HL-60/S4 treated with retinoic acid at 250 ng/mL for 4 days and 3 days (cell line): ENCODE results near the gene CLCF1.

Source experiments
- in situ Hi-C: fragments of 300-500 bp; cut with MboI; formaldehyde crosslinking; loops from 2 replicates; pipeline ENCODE4 v1.7.0; 2022; ENCODE audit warnings: low sequenced_read_pairs

Gene CLCF1

GRCh38 chr11:67396587-67397389, 23.4 kb upstream of the CLCF1 start:
- in situ Hi-C loops: no loop called here

GRCh38 chr11:67396259-67396581, 22.8 kb upstream of the CLCF1 start:
- in situ Hi-C loops: no loop called here

GRCh38 chr11:67395555-67396258, 22.3 kb upstream of the CLCF1 start:
- in situ Hi-C loops: no loop called here

GRCh38 chr11:67393990-67394389, 20.6 kb upstream of the CLCF1 start:
- in situ Hi-C loops: no loop called here

GRCh38 chr11:67393437-67393836, 20.0 kb upstream of the CLCF1 start:
- in situ Hi-C loops: no loop called here

GRCh38 chr11:67392183-67392715, 18.9 kb upstream of the CLCF1 start:
- in situ Hi-C loops: no loop called here

GRCh38 chr11:67391304-67392182, 18.1 kb upstream of the CLCF1 start, which contains the start of gene RAD9A:
TSS of gene RAD9A (plus strand) at chr11:67391986. CDS start at chr11:67392045, 59 bp downstream.
- in situ Hi-C loops: no loop called here

GRCh38 chr11:67390947-67391303, 17.5 kb upstream of the CLCF1 start:
- in situ Hi-C loops: no loop called here

GRCh38 chr11:67389477-67389876, 16.1 kb upstream of the CLCF1 start:
- in situ Hi-C loops: loop anchor here (10.0 kb wide), 1 partner anchor 125 kb away; the partner anchor contains the start of gene GRK2

- in situ Hi-C loops: loop anchor here (10.0 kb wide), 1 partner anchor 123 kb away; the partner anchor contains the start of gene GRK2
These were observed 14.1 kb upstream of the CLCF1 start for GRCh38 chr11:67387518-67387917.

- in situ Hi-C loops: loop anchor here (10.0 kb wide), 1 partner anchor 122 kb away; the partner anchor contains the start of gene GRK2
These were observed 13.7 kb upstream of the CLCF1 start for GRCh38 chr11:67387069-67387468.

GRCh38 chr11:67384851-67385366, 11.5 kb upstream of the CLCF1 start:
- in situ Hi-C loops: loop anchor here (10.0 kb wide), 1 partner anchor 120 kb away; the partner anchor contains the start of gene GRK2

GRCh38 chr11:67382276-67383136, 9.1 kb upstream of the CLCF1 start:
- in situ Hi-C loops: loop anchor here (10.0 kb wide), 1 partner anchor 118 kb away; the partner anchor contains the start of gene GRK2

GRCh38 chr11:67381244-67381972, 8.0 kb upstream of the CLCF1 start:
- in situ Hi-C loops: loop anchor here (10.0 kb wide), 1 partner anchor 117 kb away; the partner anchor contains the start of gene GRK2

- in situ Hi-C loops: loop anchor here (10.0 kb wide), 1 partner anchor 115 kb away; the partner anchor contains the start of gene GRK2
These were observed 6.0 kb upstream of the CLCF1 start for GRCh38 chr11:67379061-67380058.

- in situ Hi-C loops: no loop called here
These were observed 5.1 kb upstream of the CLCF1 start for GRCh38 chr11:67378544-67378943.
